ENCODE results near the gene SAP30BP.

SAP30BP gene

GRCh38 chr17:75668489-75668888 lies 1.4 kb downstream of the SAP30BP start:
- peak overlapping the region; percentile 97 for H3K4me3 ChIP-seq (ENCODE audit: low read length)
- peaks cover 75% of the 10 kb centered on the region for H3K36me3 ChIP-seq (ENCODE audit: control insufficient read depth, low read length)
- H3K4me1 ChIP-seq (ENCODE audit: control insufficient read depth, low read length), result peaks cover 33% of the 10 kb centered on the region
- no peak overlapping the region for H3K27ac ChIP-seq (ENCODE audit: low read depth, low read length)
- H3K9me2 ChIP-seq (replicated peaks; ENCODE audit: control insufficient read depth, low read length), result no peaks in the 10 kb centered on the region
- H3K27me3 ChIP-seq (ENCODE audit: control insufficient read depth, low read length), result no peaks in the 10 kb centered on the region
- TF ChIP-seq EZH2phosphoT487 (IDR thresholded peaks at IDR 0.05; ENCODE audit: borderline replicate concordance, low read length), result no peak
- no peak for TF ChIP-seq CTCF (IDR thresholded peaks at IDR 0.05; ENCODE audit: low read depth, low read length, poor library complexity, severe bottlenecking)
- peaks cover 44% of the 10 kb centered on the region for H3F3A ChIP-seq (ENCODE audit: control insufficient read depth, insufficient read depth)
- H4K20me1 ChIP-seq (ENCODE audit: control insufficient read depth, insufficient read depth, low read depth, low read length), result no peaks in the 10 kb centered on the region
- no peaks in the 10 kb centered on the region for H3K9me3 ChIP-seq (ENCODE audit: control insufficient read depth, insufficient read depth, low read length)
- H3K79me2 ChIP-seq (ENCODE audit: control insufficient read depth, low read length), result peaks cover 78% of the 10 kb centered on the region
- H3K4me2 ChIP-seq (ENCODE audit: low read length), result peak overlapping the region; percentile 79

- Histone ChIP-seq H3K9me2 (replicated peaks; ENCODE audit: control insufficient read depth, low read length) (no peaks in the 10 kb centered on the region), H3K36me3 (ENCODE audit: control insufficient read depth, low read length) (peaks cover 81% of the 10 kb centered on the region), H3K4me3 (ENCODE audit: low read length) (no peak overlapping the region), H3F3A (ENCODE audit: control insufficient read depth, insufficient read depth) (peaks cover 33% of the 10 kb centered on the region), H4K20me1 (ENCODE audit: control insufficient read depth, insufficient read depth, low read depth, low read length) (no peaks in the 10 kb centered on the region), H3K4me1 (ENCODE audit: control insufficient read depth, low read length) (peaks cover 21% of the 10 kb centered on the region), H3K79me2 (ENCODE audit: control insufficient read depth, low read length) (peaks cover 92% of the 10 kb centered on the region), H3K4me2 (ENCODE audit: low read length) (no peak overlapping the region), H3K27me3 (ENCODE audit: control insufficient read depth, low read length) (no peaks in the 10 kb centered on the region), H3K9me3 (ENCODE audit: control insufficient read depth, insufficient read depth, low read length) (no peaks in the 10 kb centered on the region), H3K27ac (ENCODE audit: low read depth, low read length) (no peak overlapping the region)
- TF ChIP-seq CTCF (IDR thresholded peaks at IDR 0.05; ENCODE audit: low read depth, low read length, poor library complexity, severe bottlenecking) (no peak), EZH2phosphoT487 (IDR thresholded peaks at IDR 0.05; ENCODE audit: borderline replicate concordance, low read length) (no peak)
These were observed 3.7 kb downstream of the SAP30BP start for GRCh38 chr17:75670868-75671267.

- Histone ChIP-seq H3F3A (ENCODE audit: control insufficient read depth, insufficient read depth) (peaks cover 30% of the 10 kb centered on the region), H3K27ac (ENCODE audit: low read depth, low read length) (no peak overlapping the region), H4K20me1 (ENCODE audit: control insufficient read depth, insufficient read depth, low read depth, low read length) (no peaks in the 10 kb centered on the region), H3K4me2 (ENCODE audit: low read length) (no peak overlapping the region), H3K9me2 (replicated peaks; ENCODE audit: control insufficient read depth, low read length) (no peaks in the 10 kb centered on the region), H3K4me3 (ENCODE audit: low read length) (no peak overlapping the region), H3K4me1 (ENCODE audit: control insufficient read depth, low read length) (peaks cover 21% of the 10 kb centered on the region), H3K79me2 (ENCODE audit: control insufficient read depth, low read length) (peaks cover 92% of the 10 kb centered on the region), H3K36me3 (ENCODE audit: control insufficient read depth, low read length) (peaks cover 87% of the 10 kb centered on the region), H3K9me3 (ENCODE audit: control insufficient read depth, insufficient read depth, low read length) (no peaks in the 10 kb centered on the region), H3K27me3 (ENCODE audit: control insufficient read depth, low read length) (no peaks in the 10 kb centered on the region)
- no peak for TF ChIP-seq CTCF (IDR thresholded peaks at IDR 0.05; ENCODE audit: low read depth, low read length, poor library complexity, severe bottlenecking)
- TF ChIP-seq EZH2phosphoT487 (IDR thresholded peaks at IDR 0.05; ENCODE audit: borderline replicate concordance, low read length), result no peak
These were observed 4.9 kb downstream of the SAP30BP start for GRCh38 chr17:75672011-75672410.
